HCT116 (cell line): ENCODE results near the gene ZNF678. TPM values are rescaled to one million over a fixed set of nuclear protein-coding genes. Genes with fewer than 3 reads are reported as not detected.
A peak's percentile ranks its signal among the peaks of the same experiment; 100 is the strongest.

Experiments
- ATAC-seq: fragments of 200-7000 bp; cut with Tn5 transposase; 2 replicates; pipeline ENCODE4 v1.9.1; 2020; ENCODE audit warnings: mild to moderate bottlenecking, moderate library complexity
- BruUV-seq: library from RNA; stranded (reverse); fragments of 400-500 nt; replicated peaks from 2 replicates; lab custom pipeline; 2021; lab: Mats Ljungman, UMichigan
- CTCF ChIA-PET: fragments of 300-600 bp; sonication (Branson Sonifier 250); formaldehyde crosslinking; loops from one replicate; lab custom pipeline; 2021; ENCODE audit warnings: antibody characterized with exemption; lab: Charles Lee
- POLR2A ChIA-PET: fragments of 300-600, 350-600 bp; sonication (Branson Sonifier 250); formaldehyde crosslinking; loops from one replicate; lab custom pipeline; 2021; ENCODE audit warnings: antibody characterized with exemption; lab: Charles Lee
- RAD21 ChIA-PET, 2 experiments: fragments of 300-600 bp; sonication (Branson Sonifier 250); formaldehyde crosslinking; loops; one replicate each; lab custom pipeline; 2023; ENCODE audit warnings: low total read pairs in 2 of 2; ENCODE audit not compliant: uncharacterized antibody in 2 of 2, unreplicated experiment in 2 of 2, low non-redundant PET in 1 of 2; lab: Charles Lee
- DNase-seq: peaks from one replicate; pipeline ENCODE4 v3.0.0-alpha.2; 2010; ENCODE audit warnings: low read depth, low spot score
- H2AFZ ChIP-seq: fragments of 200-600 bp; shearing (Covaris generic), sonication (generic); 2 replicates; pipeline ENCODE4 v1.6.1; 2017; ENCODE audit warnings: low read depth, mixed run types, mixed read lengths, antibody characterized with exemption, low read length; ENCODE audit not compliant: poor library complexity, severe bottlenecking
- H3K27ac ChIP-seq: 2 replicates; pipeline ENCODE4 v1.5.1; 2012; ENCODE audit warnings: low read depth, low read length
- H3K27me3 ChIP-seq: fragments of 200-600 bp; sonication (generic); 2 replicates; pipeline ENCODE4 v1.6.1; 2016; ENCODE audit warnings: mixed run types, low read length, mixed read lengths; ENCODE audit not compliant: insufficient read depth
- H3K36me3 ChIP-seq, 2 experiments: fragments of 200-500 bp in 1 of 2; fragments of 200-600 bp in 1 of 2; sonication (Bioruptor generic) in 1 of 2; sonication (generic) in 1 of 2; 2 replicates each; pipeline versions ENCODE4 v1.5.1 to v1.6.1; 2014 to 2016; ENCODE audit warnings: low read length in 2 of 2, inconsistent platforms in 1 of 2, mixed read lengths in 1 of 2, mixed run types in 1 of 2; ENCODE audit not compliant: insufficient read depth in 2 of 2, control insufficient read depth in 1 of 2
- H3K4me1 ChIP-seq, 2 experiments: fragments of 200-600 bp in 1 of 2; sonication (generic) in 1 of 2; 2 replicates each; pipeline versions ENCODE4 v1.5.1 to v1.6.1; 2012 to 2017; ENCODE audit warnings: low read length in 2 of 2, inconsistent platforms in 1 of 2, mild to moderate bottlenecking in 1 of 2, mixed read lengths in 1 of 2, mixed run types in 1 of 2, moderate library complexity in 1 of 2; ENCODE audit not compliant: insufficient read depth in 2 of 2, control insufficient read depth in 1 of 2
- H3K4me2 ChIP-seq: fragments of 200-600 bp; sonication (generic); 2 replicates; pipeline ENCODE4 v1.6.1; 2017; ENCODE audit warnings: mixed run types, low read length, mixed read lengths
- H3K4me3 ChIP-seq, 2 experiments: fragments of 200-600 bp in 1 of 2; sonication (generic) in 1 of 2; replicated peaks in 1 of 2; 2 replicates each; pipeline ENCODE4 v1.5.1; 2011 to 2016; ENCODE audit warnings: low read length in 2 of 2, control low read depth in 1 of 2, low read depth in 1 of 2, mild to moderate bottlenecking in 1 of 2, mixed read lengths in 1 of 2, mixed run types in 1 of 2
- H3K79me2 ChIP-seq: fragments of 200-600 bp; sonication (generic); 2 replicates; pipeline ENCODE4 v1.6.1; 2017; ENCODE audit warnings: mild to moderate bottlenecking, mixed run types, low read length, moderate library complexity, mixed read lengths; ENCODE audit not compliant: insufficient read depth
- H3K9ac ChIP-seq: fragments of 200-600 bp; sonication (generic); 2 replicates; pipeline ENCODE4 v1.6.1; 2016; ENCODE audit warnings: low read length, mixed read lengths
- H3K9me2 ChIP-seq: fragments of 200-600 bp; sonication (generic), shearing (Covaris generic); 2 replicates; pipeline ENCODE4 v1.6.1; 2017; ENCODE audit warnings: mixed run types, mild to moderate bottlenecking, moderate library complexity; ENCODE audit not compliant: insufficient read depth
- H3K9me3 ChIP-seq, 2 experiments: fragments of 200-500 bp in 1 of 2; fragments of 200-600 bp in 1 of 2; sonication (Bioruptor generic) in 1 of 2; sonication (generic) in 1 of 2; 2 replicates each; pipeline ENCODE4 v1.6.1; 2014 to 2017; ENCODE audit warnings: low read length in 2 of 2, mixed read lengths in 2 of 2, inconsistent platforms in 1 of 2, low read depth in 1 of 2, mild to moderate bottlenecking in 1 of 2, mixed run types in 1 of 2, moderate library complexity in 1 of 2; ENCODE audit not compliant: control insufficient read depth in 1 of 2, insufficient read depth in 1 of 2
- H4K20me1 ChIP-seq: fragments of 200-600 bp; sonication (generic), shearing (Covaris generic); 2 replicates; pipeline ENCODE4 v1.6.1; 2017; ENCODE audit warnings: mixed run types, mild to moderate bottlenecking, moderate library complexity; ENCODE audit not compliant: insufficient read depth
- CBX3 ChIP-seq: IDR thresholded peaks from 2 replicates; pipeline ENCODE4 v1.6.1; 2012; ENCODE audit warnings: low read depth
- EGR1 ChIP-seq: IDR thresholded peaks from 2 replicates; pipeline ENCODE4 v1.6.1; 2012; ENCODE audit warnings: low read depth
- ELF1 ChIP-seq: IDR thresholded peaks from 2 replicates; pipeline ENCODE4 v1.6.1; 2012; ENCODE audit warnings: low read depth, borderline replicate concordance
- EZH2 ChIP-seq: fragments of 200-600 bp; sonication (generic); IDR thresholded peaks from 2 replicates; pipeline ENCODE4 v1.6.1; 2017; ENCODE audit warnings: antibody characterized with exemption, mixed run types
- EZH2phosphoT487 ChIP-seq: fragments of 200-600 bp; IDR thresholded peaks from 2 replicates; pipeline ENCODE4 v1.6.1; 2018; ENCODE audit warnings: antibody characterized with exemption, borderline replicate concordance
- MAX ChIP-seq: IDR thresholded peaks from 2 replicates; pipeline ENCODE4 v1.6.1; 2012
- POLR2A ChIP-seq: IDR thresholded peaks from 2 replicates; pipeline ENCODE4 v1.7.0; 2011; ENCODE audit warnings: borderline replicate concordance; ENCODE audit not compliant: insufficient read depth, insufficient read length; ENCODE audit errors: extremely low read depth
- POLR2AphosphoS5 ChIP-seq: IDR thresholded peaks from 2 replicates; pipeline ENCODE4 v1.6.1; 2011; ENCODE audit warnings: mild to moderate bottlenecking, low read depth, low read length, moderate library complexity
- RAD21 ChIP-seq: IDR thresholded peaks from 2 replicates; pipeline ENCODE4 v1.6.1; 2012; ENCODE audit warnings: low read depth, mild to moderate bottlenecking
- SP1 ChIP-seq: IDR thresholded peaks from 2 replicates; pipeline ENCODE4 v1.6.1; 2012; ENCODE audit warnings: low read depth
- SRF ChIP-seq: IDR thresholded peaks from 2 replicates; pipeline ENCODE4 v1.6.1; 2012; ENCODE audit warnings: low read depth
- TCF7L2 ChIP-seq: IDR thresholded peaks from 2 replicates; pipeline ENCODE4 v1.7.0; 2011; ENCODE audit warnings: borderline replicate concordance, inconsistent platforms; ENCODE audit not compliant: insufficient read depth, insufficient read length; ENCODE audit errors: extremely low read depth
- YY1 ChIP-seq: IDR thresholded peaks from 2 replicates; pipeline ENCODE4 v1.6.1; 2011; ENCODE audit warnings: low read length, low read depth, moderate library complexity, mild to moderate bottlenecking; ENCODE audit not compliant: insufficient replicate concordance; ENCODE audit errors: extremely low read depth
- ZNF274 ChIP-seq: fragments of 200-500 bp; sonication (Bioruptor generic); IDR thresholded peaks from 2 replicates; pipeline ENCODE4 v1.6.1; 2014; ENCODE audit warnings: mild to moderate bottlenecking, low read depth, low read length, inconsistent platforms
- intact Hi-C: fragments of 100-400 bp; cut with micrococcal nuclease; formaldehyde crosslinking; loops from 2 replicates; pipeline ENCODE4 v1.10.0; 2022
- total RNA-seq: library from RNA; stranded (reverse); gene quantifications from one replicate; pipeline ENCODE4 v1.2.1, GENCODE V29; 2021; ENCODE audit not compliant: unreplicated experiment
- TF ChIP-seq, protein P1 (sequence below): IDR thresholded peaks from 2 replicates; pipeline ENCODE4 v1.6.1; 2012; ENCODE audit warnings: low read depth
- TF ChIP-seq, protein P2 (sequence below): IDR thresholded peaks from 2 replicates; pipeline ENCODE4 v1.6.1; 2012

Gene ZNF678
- total RNA-seq, 1 experiment from 2014 or later, result 6.1 TPM

DNA sequence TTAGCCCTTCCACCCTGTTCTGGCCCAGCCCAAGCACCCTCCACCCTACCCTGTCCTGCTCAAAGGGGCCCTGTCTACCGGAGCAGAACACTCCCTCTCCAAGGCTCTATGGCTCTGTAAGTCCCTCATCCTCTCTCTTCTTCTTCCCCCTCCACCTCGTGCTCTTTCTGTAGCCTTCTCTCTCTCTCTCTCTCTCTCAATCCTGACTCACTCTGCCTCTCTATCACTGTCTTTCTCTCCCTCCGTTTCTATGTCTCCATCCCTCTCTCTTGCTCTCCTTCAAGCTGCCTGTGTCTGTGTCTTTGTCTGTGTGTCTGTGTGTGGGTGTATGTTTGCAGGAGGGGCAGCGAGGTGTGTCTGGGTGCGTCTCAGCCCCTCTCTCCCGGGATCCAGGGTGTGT lies 1.3 kb upstream of the ZNF678 start:
- Histone ChIP-seq H3K9me3 (no peaks in the 10 kb centered on the region), H2AFZ (no peak overlapping the region), H3K27me3 (no peaks in the 10 kb centered on the region), H3K4me3 (no peak overlapping the region), H3K9me2 (no peaks in the 10 kb centered on the region), H3K4me1 (peaks cover 0 to 12% of the 10 kb centered on the region in 2 experiments; a peak in 2 of 4 replicates), H3K4me2 (no peak overlapping the region), H4K20me1 (no peaks in the 10 kb centered on the region), H3K36me3 (no peaks in the 10 kb centered on the region), H3K9ac (no peak overlapping the region), H3K27ac (no peak overlapping the region), H3K79me2 (peaks cover 26% of the 10 kb centered on the region)
- intact Hi-C loops, result loop anchor here (2.0 to 5.0 kb wide), 2 partner anchors 165 to 385 kb away; partner anchors contain the start of gene WNT9A
- TF ChIP-seq EGR1, result no peak
- no peak for TF ChIP-seq TCF7L2
- no peak for ATAC-seq
- ChIA-PET RAD21 (no interaction called here), POLR2A (no interaction called here), CTCF (no interaction called here)
- no TSS peak for BruUV-seq
- no peak for DNase-seq

DNA sequence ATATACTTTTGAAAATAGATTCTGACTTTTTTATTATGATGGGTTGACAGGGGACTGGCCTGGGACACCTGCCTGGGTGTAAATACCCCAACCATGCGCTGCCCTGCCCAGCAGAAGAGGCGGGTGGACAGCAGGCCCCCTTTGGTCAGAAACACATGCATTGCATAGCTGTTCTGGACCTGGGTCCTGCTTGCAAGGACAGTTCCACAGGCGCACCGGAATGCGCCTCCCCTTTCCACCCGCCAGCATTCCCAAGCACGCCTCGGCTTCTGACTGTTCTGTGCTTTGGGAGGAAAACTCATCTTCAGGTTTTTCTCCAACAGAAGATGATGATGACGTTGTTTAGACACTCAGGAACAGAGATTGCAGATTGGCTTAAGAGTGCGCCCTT lies 428 bp upstream of the ZNF678 start:
- CTCF ChIA-PET, result interaction anchor here (1.9 kb wide), 1 partner anchor 20 kb away, joined by 6 read pairs; no protein-coding TSS in a partner anchor
- Histone ChIP-seq H3K9me2 (no peaks in the 10 kb centered on the region), H3K4me2 (peak overlapping the region; percentile 80), H4K20me1 (no peaks in the 10 kb centered on the region), H3K4me1 (peaks cover 0 to 12% of the 10 kb centered on the region in 2 experiments; a peak in 2 of 4 replicates), H3K9me3 (no peaks in the 10 kb centered on the region), H3K36me3 (no peaks in the 10 kb centered on the region), H3K27ac (peak overlapping the region; percentile 61), H3K4me3 (peak overlapping the region in 1 of 2 experiments; percentile 76; a peak in 3 of 4 replicates), H3K79me2 (peaks cover 32% of the 10 kb centered on the region), H3K27me3 (no peaks in the 10 kb centered on the region), H3K9ac (no peak overlapping the region), H2AFZ (no peak overlapping the region)
- intact Hi-C loops, result loop anchor here (1.0 to 5.0 kb wide), 3 partner anchors 21 to 384 kb away; partner anchors contain the start of gene WNT9A
- no peak for TF ChIP-seq POLR2AphosphoS5
- TF ChIP-seq, protein P1, sequence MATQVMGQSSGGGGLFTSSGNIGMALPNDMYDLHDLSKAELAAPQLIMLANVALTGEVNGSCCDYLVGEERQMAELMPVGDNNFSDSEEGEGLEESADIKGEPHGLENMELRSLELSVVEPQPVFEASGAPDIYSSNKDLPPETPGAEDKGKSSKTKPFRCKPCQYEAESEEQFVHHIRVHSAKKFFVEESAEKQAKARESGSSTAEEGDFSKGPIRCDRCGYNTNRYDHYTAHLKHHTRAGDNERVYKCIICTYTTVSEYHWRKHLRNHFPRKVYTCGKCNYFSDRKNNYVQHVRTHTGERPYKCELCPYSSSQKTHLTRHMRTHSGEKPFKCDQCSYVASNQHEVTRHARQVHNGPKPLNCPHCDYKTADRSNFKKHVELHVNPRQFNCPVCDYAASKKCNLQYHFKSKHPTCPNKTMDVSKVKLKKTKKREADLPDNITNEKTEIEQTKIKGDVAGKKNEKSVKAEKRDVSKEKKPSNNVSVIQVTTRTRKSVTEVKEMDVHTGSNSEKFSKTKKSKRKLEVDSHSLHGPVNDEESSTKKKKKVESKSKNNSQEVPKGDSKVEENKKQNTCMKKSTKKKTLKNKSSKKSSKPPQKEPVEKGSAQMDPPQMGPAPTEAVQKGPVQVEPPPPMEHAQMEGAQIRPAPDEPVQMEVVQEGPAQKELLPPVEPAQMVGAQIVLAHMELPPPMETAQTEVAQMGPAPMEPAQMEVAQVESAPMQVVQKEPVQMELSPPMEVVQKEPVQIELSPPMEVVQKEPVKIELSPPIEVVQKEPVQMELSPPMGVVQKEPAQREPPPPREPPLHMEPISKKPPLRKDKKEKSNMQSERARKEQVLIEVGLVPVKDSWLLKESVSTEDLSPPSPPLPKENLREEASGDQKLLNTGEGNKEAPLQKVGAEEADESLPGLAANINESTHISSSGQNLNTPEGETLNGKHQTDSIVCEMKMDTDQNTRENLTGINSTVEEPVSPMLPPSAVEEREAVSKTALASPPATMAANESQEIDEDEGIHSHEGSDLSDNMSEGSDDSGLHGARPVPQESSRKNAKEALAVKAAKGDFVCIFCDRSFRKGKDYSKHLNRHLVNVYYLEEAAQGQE, result no peak
- no peak for TF ChIP-seq CBX3
- TF ChIP-seq POLR2A, result no peak
- TF ChIP-seq YY1, result no peak
- no peak for TF ChIP-seq MAX
- TF ChIP-seq SP1, result no peak
- TF ChIP-seq RAD21, result no peak
- no peak for TF ChIP-seq TCF7L2
- TF ChIP-seq EZH2, result no peak
- TF ChIP-seq ZNF274, result no peak
- TF ChIP-seq EZH2phosphoT487, result no peak
- TF ChIP-seq ELF1, result no peak
- TF ChIP-seq, protein P2, sequence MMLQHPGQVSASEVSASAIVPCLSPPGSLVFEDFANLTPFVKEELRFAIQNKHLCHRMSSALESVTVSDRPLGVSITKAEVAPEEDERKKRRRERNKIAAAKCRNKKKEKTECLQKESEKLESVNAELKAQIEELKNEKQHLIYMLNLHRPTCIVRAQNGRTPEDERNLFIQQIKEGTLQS, result no peak
- no peak for TF ChIP-seq SRF
- DNase-seq (no peak), ATAC-seq (no peak)
- RAD21 ChIA-PET, result no interaction called here
- POLR2A ChIA-PET, result interaction anchor here (1.1 kb wide), 1 partner anchor 13 kb away, joined by 4 read pairs; no protein-coding TSS in a partner anchor
- BruUV-seq, result no TSS peak
